Measurements from ENCODE around the gene DENND1A.
"Not testable (repeated sequence)": the region's sequence is repeated elsewhere in the genome, so short reads cannot be mapped to it uniquely, and the experiment has no call there.

DENND1A gene

GRCh38 chr9:123645762-123646161 is 284.2 kb downstream of the DENND1A start:
- DNase-seq = no peak

GRCh38 chr9:123645126-123645525 is 284.8 kb downstream of the DENND1A start:
- DNase-seq = no peak

- no peak for DNase-seq
These were observed 286.4 kb downstream of the DENND1A start for GRCh38 chr9:123643518-123643917.

GRCh38 chr9:123642291-123643278 is 287.3 kb downstream of the DENND1A start:
- no peak for DNase-seq

- no peak for DNase-seq
These were observed 289.1 kb downstream of the DENND1A start for GRCh38 chr9:123640792-123641222.

GRCh38 chr9:123639743-123640142 is 290.2 kb downstream of the DENND1A start:
- no peak for DNase-seq

GRCh38 chr9:123637945-123638634 is 291.8 kb downstream of the DENND1A start:
- no peak for DNase-seq

GRCh38 chr9:123637606-123637944 is 292.4 kb downstream of the DENND1A start:
- no peak for DNase-seq

GRCh38 chr9:123636805-123637204 is 293.1 kb downstream of the DENND1A start:
- not testable (repeated sequence) for DNase-seq

GRCh38 chr9:123631862-123632261 is 298.1 kb downstream of the DENND1A start:
- no peak for DNase-seq

GRCh38 chr9:123630233-123630632 is 299.7 kb downstream of the DENND1A start:
- DNase-seq = no peak

- no peak for DNase-seq
These were observed 300.4 kb downstream of the DENND1A start for GRCh38 chr9:123629531-123629930.

GRCh38 chr9:123622711-123623241 is 307.1 kb downstream of the DENND1A start:
- DNase-seq = no peak

GRCh38 chr9:123620239-123620638 is 309.7 kb downstream of the DENND1A start:
- no peak for DNase-seq

GRCh38 chr9:123617952-123618678 is 311.8 kb downstream of the DENND1A start:
- DNase-seq = no peak

GRCh38 chr9:123617286-123617685 is 312.6 kb downstream of the DENND1A start:
- DNase-seq = no peak

GRCh38 chr9:123616707-123617106 is 313.2 kb downstream of the DENND1A start:
- no peak for DNase-seq

- no peak for DNase-seq
These were observed 314.5 kb downstream of the DENND1A start for GRCh38 chr9:123615381-123615780.

- DNase-seq = no peak
These were observed 315.3 kb downstream of the DENND1A start for GRCh38 chr9:123614306-123615263.

GRCh38 chr9:123611226-123611625 is 318.7 kb downstream of the DENND1A start:
- DNase-seq = no peak

- DNase-seq = no peak
These were observed 320.1 kb downstream of the DENND1A start for GRCh38 chr9:123609844-123610243.

GRCh38 chr9:123608104-123608503 is 321.8 kb downstream of the DENND1A start:
- no peak for DNase-seq
